ENCODE measurements around the gene TRAPPC1.

DNA sequence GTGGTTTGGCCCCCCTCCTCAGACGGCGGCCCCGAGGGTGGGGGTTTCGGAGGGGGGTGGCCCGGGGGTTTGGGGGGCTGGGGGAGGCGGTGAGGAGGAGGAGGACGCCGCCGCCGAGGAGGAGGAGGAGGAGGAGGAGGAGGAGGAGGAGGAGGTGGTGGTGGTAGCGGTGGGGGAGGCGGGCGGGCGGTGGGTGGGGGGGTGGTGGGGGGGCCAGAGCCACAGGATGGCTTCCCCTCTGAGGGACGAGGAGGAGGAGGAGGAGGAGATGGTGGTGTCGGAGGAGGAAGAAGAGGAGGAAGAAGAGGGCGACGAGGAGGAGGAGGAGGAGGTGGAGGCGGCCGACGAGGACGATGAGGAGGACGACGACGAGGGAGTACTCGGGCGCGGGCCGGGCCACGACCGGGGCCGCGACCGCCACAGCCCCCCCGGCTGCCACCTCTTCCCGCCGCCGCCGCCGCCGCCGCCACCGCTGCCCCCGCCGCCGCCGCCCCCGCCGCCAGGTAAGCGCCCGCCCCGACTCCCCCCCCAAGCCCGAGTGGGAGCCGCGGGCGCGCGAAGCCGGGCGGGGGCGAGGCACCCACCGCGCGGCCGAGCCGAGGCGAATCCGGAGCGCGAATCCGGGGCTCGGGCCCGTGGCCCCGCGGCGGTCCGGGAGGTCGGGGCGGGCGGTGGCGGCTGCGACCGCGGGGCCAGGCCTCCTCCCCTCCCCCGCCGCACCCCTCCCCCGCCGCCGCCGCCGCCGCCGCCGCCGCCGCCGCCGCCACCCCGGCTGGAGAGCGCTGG, 47.0 kb downstream of the TRAPPC1 start:
- TF ChIP-seq, protein P1, sequence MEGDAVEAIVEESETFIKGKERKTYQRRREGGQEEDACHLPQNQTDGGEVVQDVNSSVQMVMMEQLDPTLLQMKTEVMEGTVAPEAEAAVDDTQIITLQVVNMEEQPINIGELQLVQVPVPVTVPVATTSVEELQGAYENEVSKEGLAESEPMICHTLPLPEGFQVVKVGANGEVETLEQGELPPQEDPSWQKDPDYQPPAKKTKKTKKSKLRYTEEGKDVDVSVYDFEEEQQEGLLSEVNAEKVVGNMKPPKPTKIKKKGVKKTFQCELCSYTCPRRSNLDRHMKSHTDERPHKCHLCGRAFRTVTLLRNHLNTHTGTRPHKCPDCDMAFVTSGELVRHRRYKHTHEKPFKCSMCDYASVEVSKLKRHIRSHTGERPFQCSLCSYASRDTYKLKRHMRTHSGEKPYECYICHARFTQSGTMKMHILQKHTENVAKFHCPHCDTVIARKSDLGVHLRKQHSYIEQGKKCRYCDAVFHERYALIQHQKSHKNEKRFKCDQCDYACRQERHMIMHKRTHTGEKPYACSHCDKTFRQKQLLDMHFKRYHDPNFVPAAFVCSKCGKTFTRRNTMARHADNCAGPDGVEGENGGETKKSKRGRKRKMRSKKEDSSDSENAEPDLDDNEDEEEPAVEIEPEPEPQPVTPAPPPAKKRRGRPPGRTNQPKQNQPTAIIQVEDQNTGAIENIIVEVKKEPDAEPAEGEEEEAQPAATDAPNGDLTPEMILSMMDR (IDR thresholded peaks at IDR 0.05), result no peak
- no peak for TF ChIP-seq POLR2A (IDR thresholded peaks at IDR 0.05)

All from right lobe of liver (tissue), 4 donors.